HepG2 (cell line): Measurements from ENCODE around the gene SPAG7. TPM values are rescaled to one million over a fixed set of nuclear protein-coding genes. Genes with fewer than 3 reads are reported as not detected.

Source experiments
- CBX5 ChIP-seq: sonication (generic); formaldehyde crosslinking; IDR thresholded peaks from 2 replicates; pipeline ENCODE4 v1.4.0; 2020; ENCODE audit warnings: missing genetic modification reagents, borderline replicate concordance
- ETV6 ChIP-seq: sonication (generic); formaldehyde crosslinking; conservative IDR thresholded peaks from 2 replicates; pipeline ENCODE4 v1.4.0; 2020; ENCODE audit warnings: missing genetic modification reagents
- KDM1A ChIP-seq: IDR thresholded peaks from 2 replicates; pipeline ENCODE4 v1.6.1; 2016; ENCODE audit warnings: missing compliant biosample characterization
- LCORL ChIP-seq, 2 experiments: fragments of 450-650 bp in 1 of 2; sonication (generic) in 1 of 2; formaldehyde crosslinking in 1 of 2; IDR thresholded peaks; 2 replicates each; pipeline versions ENCODE4 v1.5.0 to v1.6.1; 2017 to 2020; ENCODE audit warnings: antibody characterized with exemption in 1 of 2, missing genetic modification reagents in 1 of 2
- SRF ChIP-seq: IDR thresholded peaks from 2 replicates; pipeline ENCODE4 v1.6.1; 2011; ENCODE audit warnings: mild to moderate bottlenecking, low read depth, low read length, moderate library complexity
- TCF7 ChIP-seq: sonication (generic); IDR thresholded peaks from 2 replicates; pipeline ENCODE4 v1.6.1; 2016; ENCODE audit warnings: antibody characterized with exemption, low read depth
- TEAD2 ChIP-seq: sonication (generic); formaldehyde crosslinking; IDR thresholded peaks from 2 replicates; pipeline ENCODE4 v1.9.0; 2021; ENCODE audit warnings: missing genetic modification reagents
- ZFP82 ChIP-seq: sonication (generic); formaldehyde crosslinking; IDR thresholded peaks from 2 replicates; pipeline ENCODE4 v1.5.1; 2020; ENCODE audit warnings: mild to moderate bottlenecking, missing genetic modification reagents, borderline replicate concordance
- ZNF33B ChIP-seq: sonication (generic); formaldehyde crosslinking; IDR thresholded peaks from 2 replicates; pipeline ENCODE4 v1.5.1; 2020; ENCODE audit warnings: mild to moderate bottlenecking, missing genetic modification reagents
- ZNF367 ChIP-seq: sonication (generic); formaldehyde crosslinking; IDR thresholded peaks from 2 replicates; pipeline ENCODE4 v1.4.0; 2020; ENCODE audit warnings: missing genetic modification reagents, borderline replicate concordance
- ZNF577 ChIP-seq: sonication (generic); formaldehyde crosslinking; IDR thresholded peaks from 2 replicates; pipeline ENCODE4 v1.4.0; 2020; ENCODE audit warnings: mild to moderate bottlenecking, low read depth, missing genetic modification reagents, borderline replicate concordance
- polyA plus RNA-seq, 8 experiments: library from polyadenylated mRNA; depleted of rRNA in 3 of 8; stranded (reverse) in 7 of 8; unstranded in 1 of 8; fragments of >200 nt; fragmentation: Illumina TruSeq in 4 of 8; extraction: Trizol in 4 of 8; gene quantifications; 2 replicates each; pipeline versions ENCODE4 v1.2.1 to v1.2.3, GENCODE V29; 2011 to 2016; ENCODE audit warnings: low read depth in 4 of 8, missing spikeins in 1 of 8, mixed read lengths in 1 of 8; ENCODE audit not compliant: insufficient read depth in 1 of 8
- total RNA-seq, 5 experiments: library from RNA; depleted of rRNA; stranded (reverse); fragments of >200 nt; fragmentation: Illumina TruSeq; extraction: Trizol; gene quantifications; 2 replicates each; pipeline ENCODE4 v1.2.3, GENCODE V29; 2016; ENCODE audit warnings: low read depth in 1 of 5
- TF ChIP-seq, protein P1 (sequence below): sonication (generic); formaldehyde crosslinking; IDR thresholded peaks from 2 replicates; pipeline ENCODE4 v1.5.0; 2020; ENCODE audit warnings: missing genetic modification reagents, mild to moderate bottlenecking, borderline replicate concordance
- TF ChIP-seq, protein P2 (sequence below): sonication (generic); formaldehyde crosslinking; IDR thresholded peaks from 2 replicates; pipeline ENCODE4 v1.4.0; 2020; ENCODE audit warnings: mild to moderate bottlenecking, missing genetic modification reagents
- TF ChIP-seq, protein P3 (sequence below): sonication (generic); formaldehyde crosslinking; IDR thresholded peaks from 2 replicates; pipeline ENCODE4 v1.4.0; 2020; ENCODE audit warnings: mild to moderate bottlenecking, missing genetic modification reagents
- TF ChIP-seq, protein P4 (sequence below): sonication (generic); formaldehyde crosslinking; IDR thresholded peaks from 2 replicates; pipeline ENCODE4 v1.4.0; 2020; ENCODE audit warnings: missing genetic modification reagents, borderline replicate concordance
- TF ChIP-seq, protein P5 (sequence below): sonication (generic); formaldehyde crosslinking; IDR thresholded peaks from 2 replicates; pipeline ENCODE4 v1.5.0; 2020; ENCODE audit warnings: mild to moderate bottlenecking, missing genetic modification reagents
- TF ChIP-seq, protein P6 (sequence below): sonication (generic); IDR thresholded peaks from 2 replicates; pipeline ENCODE4 v1.6.1; 2016; ENCODE audit warnings: low read depth, borderline replicate concordance

Gene SPAG7
- total and polyA plus RNA-seq, 2 of the 13 experiments (the other 11 are each of a cell fraction or from before 2014, with no cell fraction given) = 51.0 to 59.0 TPM

DNA sequence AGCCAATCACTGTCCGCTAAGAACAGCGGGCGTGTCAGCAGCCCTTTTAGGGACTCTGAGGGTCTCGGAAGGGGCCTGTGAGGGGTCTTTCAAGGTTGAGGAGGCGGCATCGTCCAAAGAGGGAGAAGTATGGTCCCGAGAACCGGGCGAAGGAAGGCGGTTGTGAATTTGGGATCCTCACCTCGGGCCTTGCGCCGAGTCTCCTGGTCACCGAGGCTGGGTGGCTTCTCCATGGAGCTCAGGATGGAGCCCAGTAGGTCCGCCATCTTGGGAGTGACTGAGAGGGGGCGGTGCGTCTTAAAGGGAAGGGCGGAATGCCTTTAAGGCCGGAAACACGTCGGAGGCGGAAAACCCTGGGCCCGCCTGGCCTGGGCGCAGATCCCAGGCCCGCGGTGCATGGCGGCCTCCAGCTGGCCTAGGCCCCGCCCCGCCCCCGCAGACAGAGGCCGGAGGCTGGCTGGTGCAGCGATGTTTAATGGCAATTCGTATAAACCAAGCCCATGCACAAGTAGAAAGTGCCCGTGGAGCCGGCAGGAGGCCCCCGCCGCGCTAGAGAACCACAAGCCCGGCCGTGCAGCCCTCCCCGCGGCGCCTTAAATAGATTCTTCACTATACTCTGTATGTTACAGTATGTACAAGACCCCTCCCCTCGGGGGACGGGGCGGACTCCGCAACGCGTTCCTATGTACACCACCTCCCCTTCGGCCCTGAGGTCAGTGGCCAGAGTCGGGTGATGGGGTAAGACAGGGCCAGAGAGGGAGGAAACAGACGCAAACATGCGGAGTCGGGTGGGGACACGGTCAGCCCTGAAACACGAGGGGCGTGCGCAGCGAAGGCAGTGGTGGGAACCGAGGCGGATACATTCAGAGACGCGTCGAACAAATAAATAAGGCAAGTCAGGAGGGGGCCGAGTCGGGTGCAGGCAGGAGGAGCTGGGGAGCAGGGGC lies at the start of gene SPAG7 (continued):
- no peak for TF ChIP-seq ZNF577 (CRISPR knock-in tag)
- no peak for TF ChIP-seq TCF7
- TF ChIP-seq, protein P1, sequence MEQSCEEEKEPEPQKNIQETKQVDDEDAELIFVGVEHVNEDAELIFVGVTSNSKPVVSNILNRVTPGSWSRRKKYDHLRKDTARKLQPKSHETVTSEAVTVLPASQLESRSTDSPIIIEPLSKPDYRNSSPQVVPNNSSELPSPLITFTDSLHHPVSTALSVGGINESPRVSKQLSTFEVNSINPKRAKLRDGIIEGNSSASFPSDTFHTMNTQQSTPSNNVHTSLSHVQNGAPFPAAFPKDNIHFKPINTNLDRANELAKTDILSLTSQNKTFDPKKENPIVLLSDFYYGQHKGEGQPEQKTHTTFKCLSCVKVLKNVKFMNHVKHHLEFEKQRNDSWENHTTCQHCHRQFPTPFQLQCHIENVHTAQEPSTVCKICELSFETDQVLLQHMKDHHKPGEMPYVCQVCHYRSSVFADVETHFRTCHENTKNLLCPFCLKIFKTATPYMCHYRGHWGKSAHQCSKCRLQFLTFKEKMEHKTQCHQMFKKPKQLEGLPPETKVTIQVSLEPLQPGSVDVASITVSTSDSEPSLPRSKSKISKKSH (CRISPR knock-in tag) = peak; percentile 70
- no peak for TF ChIP-seq LCORL (IDR thresholded peaks at IDR 0.05)
- TF ChIP-seq LCORL (CRISPR knock-in tag; IDR thresholded peaks at IDR 0.05) = peak; percentile 91
- TF ChIP-seq ZNF367 (CRISPR knock-in tag) = no peak
- TF ChIP-seq CBX5 (CRISPR knock-in tag) = no peak
- TF ChIP-seq, protein P2, sequence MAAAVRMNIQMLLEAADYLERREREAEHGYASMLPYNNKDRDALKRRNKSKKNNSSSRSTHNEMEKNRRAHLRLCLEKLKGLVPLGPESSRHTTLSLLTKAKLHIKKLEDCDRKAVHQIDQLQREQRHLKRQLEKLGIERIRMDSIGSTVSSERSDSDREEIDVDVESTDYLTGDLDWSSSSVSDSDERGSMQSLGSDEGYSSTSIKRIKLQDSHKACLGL = no peak; the same call in 1 of the 2 replicates
- TF ChIP-seq, protein P3, sequence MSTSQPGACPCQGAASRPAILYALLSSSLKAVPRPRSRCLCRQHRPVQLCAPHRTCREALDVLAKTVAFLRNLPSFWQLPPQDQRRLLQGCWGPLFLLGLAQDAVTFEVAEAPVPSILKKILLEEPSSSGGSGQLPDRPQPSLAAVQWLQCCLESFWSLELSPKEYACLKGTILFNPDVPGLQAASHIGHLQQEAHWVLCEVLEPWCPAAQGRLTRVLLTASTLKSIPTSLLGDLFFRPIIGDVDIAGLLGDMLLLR (CRISPR knock-in tag) = no peak
- TF ChIP-seq ETV6 (CRISPR knock-in tag) = 0 out of 2 replicates have a peak, but pooled peaks have one; percentile 21
- TF ChIP-seq, protein P4, sequence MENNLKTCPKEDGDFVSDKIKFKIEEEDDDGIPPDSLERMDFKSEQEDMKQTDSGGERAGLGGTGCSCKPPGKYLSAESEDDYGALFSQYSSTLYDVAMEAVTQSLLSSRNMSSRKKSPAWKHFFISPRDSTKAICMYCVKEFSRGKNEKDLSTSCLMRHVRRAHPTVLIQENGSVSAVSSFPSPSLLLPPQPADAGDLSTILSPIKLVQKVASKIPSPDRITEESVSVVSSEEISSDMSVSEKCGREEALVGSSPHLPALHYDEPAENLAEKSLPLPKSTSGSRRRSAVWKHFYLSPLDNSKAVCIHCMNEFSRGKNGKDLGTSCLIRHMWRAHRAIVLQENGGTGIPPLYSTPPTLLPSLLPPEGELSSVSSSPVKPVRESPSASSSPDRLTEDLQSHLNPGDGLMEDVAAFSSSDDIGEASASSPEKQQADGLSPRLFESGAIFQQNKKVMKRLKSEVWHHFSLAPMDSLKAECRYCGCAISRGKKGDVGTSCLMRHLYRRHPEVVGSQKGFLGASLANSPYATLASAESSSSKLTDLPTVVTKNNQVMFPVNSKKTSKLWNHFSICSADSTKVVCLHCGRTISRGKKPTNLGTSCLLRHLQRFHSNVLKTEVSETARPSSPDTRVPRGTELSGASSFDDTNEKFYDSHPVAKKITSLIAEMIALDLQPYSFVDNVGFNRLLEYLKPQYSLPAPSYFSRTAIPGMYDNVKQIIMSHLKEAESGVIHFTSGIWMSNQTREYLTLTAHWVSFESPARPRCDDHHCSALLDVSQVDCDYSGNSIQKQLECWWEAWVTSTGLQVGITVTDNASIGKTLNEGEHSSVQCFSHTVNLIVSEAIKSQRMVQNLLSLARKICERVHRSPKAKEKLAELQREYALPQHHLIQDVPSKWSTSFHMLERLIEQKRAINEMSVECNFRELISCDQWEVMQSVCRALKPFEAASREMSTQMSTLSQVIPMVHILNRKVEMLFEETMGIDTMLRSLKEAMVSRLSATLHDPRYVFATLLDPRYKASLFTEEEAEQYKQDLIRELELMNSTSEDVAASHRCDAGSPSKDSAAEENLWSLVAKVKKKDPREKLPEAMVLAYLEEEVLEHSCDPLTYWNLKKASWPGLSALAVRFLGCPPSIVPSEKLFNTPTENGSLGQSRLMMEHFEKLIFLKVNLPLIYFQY = peak; percentile 62
- TF ChIP-seq ZNF33B (CRISPR knock-in tag) = no peak; the same call in none of the 2 replicates
- TF ChIP-seq, protein P5, sequence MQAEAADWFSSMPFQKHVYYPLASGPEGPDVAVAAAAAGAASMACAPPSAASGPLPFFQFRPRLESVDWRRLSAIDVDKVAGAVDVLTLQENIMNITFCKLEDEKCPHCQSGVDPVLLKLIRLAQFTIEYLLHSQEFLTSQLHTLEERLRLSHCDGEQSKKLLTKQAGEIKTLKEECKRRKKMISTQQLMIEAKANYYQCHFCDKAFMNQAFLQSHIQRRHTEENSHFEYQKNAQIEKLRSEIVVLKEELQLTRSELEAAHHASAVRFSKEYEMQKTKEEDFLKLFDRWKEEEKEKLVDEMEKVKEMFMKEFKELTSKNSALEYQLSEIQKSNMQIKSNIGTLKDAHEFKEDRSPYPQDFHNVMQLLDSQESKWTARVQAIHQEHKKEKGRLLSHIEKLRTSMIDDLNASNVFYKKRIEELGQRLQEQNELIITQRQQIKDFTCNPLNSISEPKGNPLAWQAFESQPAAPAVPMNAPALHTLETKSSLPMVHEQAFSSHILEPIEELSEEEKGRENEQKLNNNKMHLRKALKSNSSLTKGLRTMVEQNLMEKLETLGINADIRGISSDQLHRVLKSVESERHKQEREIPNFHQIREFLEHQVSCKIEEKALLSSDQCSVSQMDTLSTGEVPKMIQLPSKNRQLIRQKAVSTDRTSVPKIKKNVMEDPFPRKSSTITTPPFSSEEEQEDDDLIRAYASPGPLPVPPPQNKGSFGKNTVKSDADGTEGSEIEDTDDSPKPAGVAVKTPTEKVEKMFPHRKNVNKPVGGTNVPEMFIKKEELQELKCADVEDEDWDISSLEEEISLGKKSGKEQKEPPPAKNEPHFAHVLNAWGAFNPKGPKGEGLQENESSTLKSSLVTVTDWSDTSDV = peak; percentile 62; the same call in 1 of the 2 replicates
- TF ChIP-seq TEAD2 (CRISPR knock-in tag) = no peak
- TF ChIP-seq, protein P6, sequence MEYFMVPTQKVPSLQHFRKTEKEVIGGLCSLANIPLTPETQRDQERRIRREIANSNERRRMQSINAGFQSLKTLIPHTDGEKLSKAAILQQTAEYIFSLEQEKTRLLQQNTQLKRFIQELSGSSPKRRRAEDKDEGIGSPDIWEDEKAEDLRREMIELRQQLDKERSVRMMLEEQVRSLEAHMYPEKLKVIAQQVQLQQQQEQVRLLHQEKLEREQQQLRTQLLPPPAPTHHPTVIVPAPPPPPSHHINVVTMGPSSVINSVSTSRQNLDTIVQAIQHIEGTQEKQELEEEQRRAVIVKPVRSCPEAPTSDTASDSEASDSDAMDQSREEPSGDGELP = peak; percentile 97
- TF ChIP-seq ZFP82 (CRISPR knock-in tag) = no peak
- TF ChIP-seq SRF = peak; percentile 95
- TF ChIP-seq KDM1A (CRISPR knock-in tag) = no peak
